Neural crest cell (in vitro differentiated cells): ENCODE results near the gene AKAP7. TPM values are rescaled to one million over a fixed set of nuclear protein-coding genes. Genes with fewer than 3 reads are reported as not detected.

ENCODE experiments used
- DNase-seq: peaks from one replicate; pipeline ENCODE4 v3.0.0; 2021; ENCODE audit warnings: low read depth, mixed read lengths, low spot score
- H3K27ac Mint-ChIP-seq: one replicate; pipeline ENCODE4 v1.8.0; 2021; ENCODE audit warnings: mild to moderate bottlenecking, mixed read lengths; ENCODE audit not compliant: unreplicated experiment
- H3K27me3 Mint-ChIP-seq: 2 replicates; pipeline ENCODE4 v1.8.0; 2021; ENCODE audit warnings: low read depth, mild to moderate bottlenecking, mixed read lengths
- H3K36me3 Mint-ChIP-seq: 2 replicates; pipeline ENCODE4 v1.8.0; 2021; ENCODE audit warnings: low read depth, mild to moderate bottlenecking, mixed read lengths
- H3K4me1 Mint-ChIP-seq: 2 replicates; pipeline ENCODE4 v1.8.0; 2021; ENCODE audit warnings: mixed read lengths
- H3K4me3 Mint-ChIP-seq: one replicate; pipeline ENCODE4 v1.8.0; 2021; ENCODE audit warnings: mild to moderate bottlenecking, mixed read lengths
- H3K9me3 Mint-ChIP-seq: 2 replicates; pipeline ENCODE4 v1.8.0; 2021; ENCODE audit warnings: mixed read lengths
- total RNA-seq: library from RNA; stranded (reverse); gene quantifications from 2 replicates; pipeline ENCODE4 v1.2.1, GENCODE V29; 2021
- TF ChIP-seq, protein P1 (sequence below): fragments of 200-600 bp; sonication (generic); conservative IDR thresholded peaks from 2 replicates; pipeline ENCODE4 v1.5.0; 2021; ENCODE audit warnings: antibody characterized with exemption, mild to moderate bottlenecking

AKAP7 gene
- total RNA-seq, 1 donor from 2014 or later: 7.8 TPM

DNA sequence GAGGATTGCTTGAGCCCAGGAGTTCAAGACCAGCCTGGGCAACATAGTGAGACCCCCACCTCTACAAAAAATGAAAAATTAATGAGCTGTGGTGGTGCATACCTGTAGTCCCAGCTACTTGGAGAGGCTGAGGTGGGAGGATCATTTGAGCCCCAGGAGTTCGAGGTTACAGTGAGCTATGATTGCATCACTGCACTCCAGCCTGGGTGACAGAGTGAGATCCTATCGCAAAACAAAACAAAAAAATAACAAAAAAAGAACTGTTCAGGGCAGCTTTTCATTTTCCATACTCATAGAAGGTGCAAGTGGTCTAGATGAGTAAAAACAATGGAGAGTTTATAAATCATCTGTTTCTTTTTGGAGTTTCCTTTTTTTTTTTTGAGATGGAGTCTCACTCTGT is 21.1 kb downstream of the AKAP7 start:
- Mint-ChIP-seq H3K4me3 (no peak overlapping the region), H3K9me3 (no peaks in the 10 kb centered on the region), H3K27me3 (no peaks in the 10 kb centered on the region), H3K36me3 (no peaks in the 10 kb centered on the region), H3K27ac (no peak overlapping the region), H3K4me1 (peaks cover 3% of the 10 kb centered on the region)
- no peak for DNase-seq
- TF ChIP-seq, protein P1, sequence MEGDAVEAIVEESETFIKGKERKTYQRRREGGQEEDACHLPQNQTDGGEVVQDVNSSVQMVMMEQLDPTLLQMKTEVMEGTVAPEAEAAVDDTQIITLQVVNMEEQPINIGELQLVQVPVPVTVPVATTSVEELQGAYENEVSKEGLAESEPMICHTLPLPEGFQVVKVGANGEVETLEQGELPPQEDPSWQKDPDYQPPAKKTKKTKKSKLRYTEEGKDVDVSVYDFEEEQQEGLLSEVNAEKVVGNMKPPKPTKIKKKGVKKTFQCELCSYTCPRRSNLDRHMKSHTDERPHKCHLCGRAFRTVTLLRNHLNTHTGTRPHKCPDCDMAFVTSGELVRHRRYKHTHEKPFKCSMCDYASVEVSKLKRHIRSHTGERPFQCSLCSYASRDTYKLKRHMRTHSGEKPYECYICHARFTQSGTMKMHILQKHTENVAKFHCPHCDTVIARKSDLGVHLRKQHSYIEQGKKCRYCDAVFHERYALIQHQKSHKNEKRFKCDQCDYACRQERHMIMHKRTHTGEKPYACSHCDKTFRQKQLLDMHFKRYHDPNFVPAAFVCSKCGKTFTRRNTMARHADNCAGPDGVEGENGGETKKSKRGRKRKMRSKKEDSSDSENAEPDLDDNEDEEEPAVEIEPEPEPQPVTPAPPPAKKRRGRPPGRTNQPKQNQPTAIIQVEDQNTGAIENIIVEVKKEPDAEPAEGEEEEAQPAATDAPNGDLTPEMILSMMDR: no peak

DNA sequence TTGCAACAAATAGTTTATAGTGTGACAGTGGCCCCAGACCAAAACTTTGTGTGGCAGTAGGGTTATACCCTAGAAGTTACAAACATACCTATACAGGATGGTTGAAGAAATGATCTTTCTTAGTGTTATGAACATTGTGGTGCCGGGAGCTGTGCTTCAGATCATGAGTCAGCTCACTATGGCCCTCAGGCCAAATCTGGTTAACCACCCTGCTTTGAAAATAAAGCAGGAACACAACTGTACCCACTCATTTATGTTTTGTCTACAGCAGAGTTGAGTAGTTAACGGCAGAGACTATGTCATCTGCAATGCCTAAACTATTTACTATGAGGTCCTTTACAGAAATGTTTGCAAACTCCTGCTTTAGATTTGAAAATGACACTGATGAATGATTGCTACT is 24.3 kb downstream of the AKAP7 start:
- Mint-ChIP-seq H3K9me3 (no peaks in the 10 kb centered on the region), H3K36me3 (no peaks in the 10 kb centered on the region), H3K27ac (no peak overlapping the region), H3K4me1 (peaks cover 16% of the 10 kb centered on the region), H3K27me3 (no peaks in the 10 kb centered on the region), H3K4me3 (no peak overlapping the region)
- DNase-seq: no peak
- TF ChIP-seq, protein P1: no peak

- no peak for DNase-seq
- H3K27me3 Mint-ChIP-seq: no peaks in the 10 kb centered on the region
- H3K4me3 Mint-ChIP-seq: no peak overlapping the region
- no peak overlapping the region for H3K27ac Mint-ChIP-seq
- H3K9me3 Mint-ChIP-seq: no peaks in the 10 kb centered on the region
- no peaks in the 10 kb centered on the region for H3K36me3 Mint-ChIP-seq
- TF ChIP-seq, protein P1: no peak
- peaks cover 17% of the 10 kb centered on the region for H3K4me1 Mint-ChIP-seq
Measured at GRCh38 chr6:131160254-131160758, 25.0 kb downstream of the AKAP7 start.

GRCh38 chr6:131161987-131162386 is 26.7 kb downstream of the AKAP7 start:
- no peaks in the 10 kb centered on the region for H3K27me3 Mint-ChIP-seq
- no peak overlapping the region for H3K4me3 Mint-ChIP-seq
- no peaks in the 10 kb centered on the region for H3K36me3 Mint-ChIP-seq
- TF ChIP-seq, protein P1: no peak
- H3K9me3 Mint-ChIP-seq: no peaks in the 10 kb centered on the region
- H3K4me1 Mint-ChIP-seq: peaks cover 17% of the 10 kb centered on the region
- no peak overlapping the region for H3K27ac Mint-ChIP-seq
- no peak for DNase-seq

DNA sequence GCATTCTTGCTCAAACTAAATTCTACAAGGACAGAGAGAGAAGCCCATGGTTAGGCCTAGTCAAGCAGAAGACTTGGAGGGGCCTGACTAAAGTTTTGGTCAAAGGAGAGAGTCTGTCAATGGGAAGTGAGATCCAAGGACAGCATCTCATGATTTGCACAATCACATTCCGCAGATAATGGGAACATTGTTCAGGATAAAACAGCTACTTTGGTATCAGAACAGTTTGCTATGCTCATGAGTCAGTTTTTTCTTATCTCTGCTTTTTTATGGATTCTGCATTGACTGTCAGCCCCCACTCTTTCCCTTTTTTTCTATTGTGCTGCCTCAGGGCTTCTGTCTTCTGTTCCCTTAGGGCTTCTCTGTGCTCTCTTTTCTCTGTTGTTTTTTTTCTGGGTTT is 28.6 kb downstream of the AKAP7 start:
- H3K27me3 Mint-ChIP-seq: no peaks in the 10 kb centered on the region
- H3K27ac Mint-ChIP-seq: no peak overlapping the region
- no peak for DNase-seq
- no peaks in the 10 kb centered on the region for H3K36me3 Mint-ChIP-seq
- TF ChIP-seq, protein P1: no peak
- no peak overlapping the region for H3K4me3 Mint-ChIP-seq
- no peaks in the 10 kb centered on the region for H3K9me3 Mint-ChIP-seq
- H3K4me1 Mint-ChIP-seq: peaks cover 17% of the 10 kb centered on the region

DNA sequence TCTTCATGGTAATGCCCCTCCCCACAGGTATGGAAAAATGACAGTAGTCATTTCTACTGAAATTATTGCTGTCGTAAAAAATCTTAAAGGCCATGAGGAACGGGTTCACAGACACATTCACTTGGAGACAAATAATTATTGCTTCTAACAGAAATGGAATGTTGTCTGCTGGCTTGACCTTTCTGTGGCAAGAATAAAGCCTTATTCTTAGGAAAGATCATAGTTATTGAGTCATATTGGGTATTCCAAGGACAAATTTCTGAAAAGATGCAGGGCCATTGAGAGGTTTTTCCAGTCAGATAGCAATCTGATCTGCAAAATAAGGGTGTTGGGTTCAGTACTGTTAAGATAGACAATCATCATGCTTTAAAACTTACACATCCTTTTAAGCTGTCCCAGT is 29.2 kb downstream of the AKAP7 start:
- H3K36me3 Mint-ChIP-seq: no peaks in the 10 kb centered on the region
- no peak for DNase-seq
- peaks cover 16% of the 10 kb centered on the region for H3K4me1 Mint-ChIP-seq
- no peak overlapping the region for H3K27ac Mint-ChIP-seq
- TF ChIP-seq, protein P1: no peak
- no peaks in the 10 kb centered on the region for H3K27me3 Mint-ChIP-seq
- no peaks in the 10 kb centered on the region for H3K9me3 Mint-ChIP-seq
- no peak overlapping the region for H3K4me3 Mint-ChIP-seq
